Progenitor cell of endocrine pancreas (in vitro differentiated cells): ENCODE results near the gene CCSER1. TPM values are rescaled to one million over a fixed set of nuclear protein-coding genes. Genes with fewer than 3 reads are reported as not detected.

ENCODE experiments used
- DNase-seq: peaks from one replicate; pipeline ENCODE4 v3.0.0; 2021; ENCODE audit warnings: low spot score; ENCODE audit not compliant: unreplicated experiment
- H3K27ac Mint-ChIP-seq: 2 replicates; pipeline ENCODE4 v1.8.0; 2021; ENCODE audit warnings: mild to moderate bottlenecking, moderate library complexity, mixed read lengths
- H3K27me3 Mint-ChIP-seq: 2 replicates; pipeline ENCODE4 v1.8.0; 2021; ENCODE audit warnings: mixed read lengths
- H3K36me3 Mint-ChIP-seq: 2 replicates; pipeline ENCODE4 v1.8.0; 2022; ENCODE audit warnings: mixed read lengths; ENCODE audit not compliant: insufficient read depth
- H3K4me1 Mint-ChIP-seq: 2 replicates; pipeline ENCODE4 v1.8.0; 2021; ENCODE audit warnings: low read depth, mixed read lengths
- H3K4me3 Mint-ChIP-seq: 2 replicates; pipeline ENCODE4 v1.8.0; 2021; ENCODE audit warnings: low read depth, mild to moderate bottlenecking, moderate library complexity, mixed read lengths
- H3K9me3 Mint-ChIP-seq: 2 replicates; pipeline ENCODE4 v1.8.0; 2021; ENCODE audit warnings: low read depth, mixed read lengths
- total RNA-seq: library from RNA; stranded (reverse); gene quantifications from 2 replicates; pipeline ENCODE4 v1.2.1, GENCODE V29; 2021
- TF ChIP-seq, protein P1 (sequence below): fragments of 200-600 bp; sonication (generic); IDR thresholded peaks from one replicate; pipeline ENCODE4 v1.5.0; 2021; ENCODE audit warnings: antibody characterized with exemption, mild to moderate bottlenecking; ENCODE audit not compliant: unreplicated experiment

The CCSER1 gene
- total RNA-seq, 1 donor from 2014 or later: 11.6 TPM

DNA sequence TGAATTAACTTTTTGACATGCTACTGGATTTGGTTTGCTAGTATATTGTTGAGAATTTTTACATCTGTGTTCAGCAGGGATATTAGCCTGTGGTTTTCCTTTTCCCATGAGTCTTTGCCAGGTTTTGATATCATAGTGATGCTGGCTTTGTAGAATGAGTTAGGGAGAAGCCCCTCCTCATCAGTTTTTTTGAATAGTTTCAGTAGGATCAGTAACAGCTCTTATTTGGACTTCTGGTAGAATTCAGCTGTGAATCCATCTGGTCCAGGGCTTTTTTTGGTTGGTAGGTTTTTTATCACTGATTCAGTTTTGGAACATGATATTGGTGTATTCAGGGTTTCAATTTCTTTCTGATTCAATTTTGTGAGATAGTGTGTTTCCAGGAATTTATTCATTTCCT is 1386.1 kb downstream of the CCSER1 start:
- Mint-ChIP-seq H3K27ac (no peak overlapping the region), H3K4me3 (no peak overlapping the region), H3K9me3 (peaks cover 32% of the 10 kb centered on the region), H3K4me1 (no peaks in the 10 kb centered on the region), H3K27me3 (no peaks in the 10 kb centered on the region), H3K36me3 (peaks cover 4% of the 10 kb centered on the region)
- TF ChIP-seq, protein P1, sequence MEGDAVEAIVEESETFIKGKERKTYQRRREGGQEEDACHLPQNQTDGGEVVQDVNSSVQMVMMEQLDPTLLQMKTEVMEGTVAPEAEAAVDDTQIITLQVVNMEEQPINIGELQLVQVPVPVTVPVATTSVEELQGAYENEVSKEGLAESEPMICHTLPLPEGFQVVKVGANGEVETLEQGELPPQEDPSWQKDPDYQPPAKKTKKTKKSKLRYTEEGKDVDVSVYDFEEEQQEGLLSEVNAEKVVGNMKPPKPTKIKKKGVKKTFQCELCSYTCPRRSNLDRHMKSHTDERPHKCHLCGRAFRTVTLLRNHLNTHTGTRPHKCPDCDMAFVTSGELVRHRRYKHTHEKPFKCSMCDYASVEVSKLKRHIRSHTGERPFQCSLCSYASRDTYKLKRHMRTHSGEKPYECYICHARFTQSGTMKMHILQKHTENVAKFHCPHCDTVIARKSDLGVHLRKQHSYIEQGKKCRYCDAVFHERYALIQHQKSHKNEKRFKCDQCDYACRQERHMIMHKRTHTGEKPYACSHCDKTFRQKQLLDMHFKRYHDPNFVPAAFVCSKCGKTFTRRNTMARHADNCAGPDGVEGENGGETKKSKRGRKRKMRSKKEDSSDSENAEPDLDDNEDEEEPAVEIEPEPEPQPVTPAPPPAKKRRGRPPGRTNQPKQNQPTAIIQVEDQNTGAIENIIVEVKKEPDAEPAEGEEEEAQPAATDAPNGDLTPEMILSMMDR: no peak
- DNase-seq: no peak

DNA sequence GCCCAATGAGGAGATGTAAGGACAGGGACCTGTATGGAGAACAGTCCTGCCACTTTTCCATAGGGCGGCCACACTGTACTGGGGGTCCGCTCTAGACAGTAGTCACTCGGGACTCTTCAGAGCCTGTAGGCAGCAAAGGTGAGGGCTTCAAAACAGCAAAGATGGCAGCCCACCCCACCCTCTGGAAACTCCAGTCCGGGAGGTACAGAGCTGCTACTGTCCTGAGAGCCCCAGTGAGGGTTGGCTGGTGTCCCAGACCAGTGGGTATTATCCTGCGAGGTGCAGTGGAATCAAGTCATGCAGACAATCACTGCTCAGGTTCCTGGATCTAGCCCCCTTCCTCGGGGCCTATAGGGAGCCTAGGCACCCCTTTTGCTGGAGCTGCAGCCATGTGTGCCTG is 1392.0 kb downstream of the CCSER1 start:
- Mint-ChIP-seq H3K27me3 (no peaks in the 10 kb centered on the region), H3K4me1 (no peaks in the 10 kb centered on the region), H3K9me3 (peaks cover 32% of the 10 kb centered on the region), H3K36me3 (no peaks in the 10 kb centered on the region), H3K4me3 (no peak overlapping the region), H3K27ac (no peak overlapping the region)
- no peak for DNase-seq
- TF ChIP-seq, protein P1: no peak

DNA sequence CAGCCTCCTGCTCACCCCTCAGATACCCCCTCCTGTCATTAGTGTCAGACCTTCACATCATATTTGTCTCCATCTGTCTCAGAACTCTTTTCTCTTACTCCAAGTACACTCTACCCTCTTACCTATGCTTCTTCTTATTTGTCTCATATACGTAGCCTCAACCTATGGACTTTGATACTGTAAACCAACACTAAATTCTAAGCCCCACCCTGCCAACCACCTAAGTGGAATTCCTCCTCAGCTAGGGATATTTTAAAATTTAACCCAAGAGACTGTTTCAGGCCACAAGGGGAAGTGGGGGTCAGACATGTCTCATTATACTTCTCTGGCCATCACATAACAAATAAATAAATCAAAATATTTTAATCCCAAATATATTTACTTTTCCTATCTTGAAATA is 1398.4 kb downstream of the CCSER1 start:
- no peak for DNase-seq
- H3K27me3 Mint-ChIP-seq: no peaks in the 10 kb centered on the region
- peaks cover 8% of the 10 kb centered on the region for H3K4me1 Mint-ChIP-seq
- H3K36me3 Mint-ChIP-seq: no peaks in the 10 kb centered on the region
- peak overlapping the region; percentile 37 for H3K27ac Mint-ChIP-seq
- peaks cover 18% of the 10 kb centered on the region for H3K9me3 Mint-ChIP-seq
- TF ChIP-seq, protein P1: no peak
- no peak overlapping the region for H3K4me3 Mint-ChIP-seq

DNA sequence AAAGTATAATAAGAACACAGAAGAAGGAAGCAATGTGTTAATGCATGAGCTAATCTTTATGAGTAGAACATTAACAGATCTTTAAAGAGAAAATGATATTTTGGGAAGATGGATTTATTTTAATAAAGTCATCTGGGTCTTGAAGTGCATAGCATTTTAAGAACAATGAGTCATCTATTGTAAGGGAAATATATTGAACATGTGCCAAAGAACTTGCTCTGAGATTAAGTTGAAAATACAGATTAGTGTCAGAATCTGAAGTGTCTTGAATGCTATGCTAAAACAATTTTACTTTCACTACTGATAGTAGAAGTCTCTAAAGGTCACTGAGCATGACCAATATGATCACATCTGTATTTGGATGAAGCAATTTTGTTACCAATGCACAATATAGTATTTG is 1399.9 kb downstream of the CCSER1 start:
- Mint-ChIP-seq H3K36me3 (no peaks in the 10 kb centered on the region), H3K4me1 (peaks cover 8% of the 10 kb centered on the region), H3K9me3 (peaks cover 17% of the 10 kb centered on the region), H3K27me3 (no peaks in the 10 kb centered on the region), H3K27ac (no peak overlapping the region), H3K4me3 (no peak overlapping the region)
- TF ChIP-seq, protein P1: no peak
- no peak for DNase-seq

DNA sequence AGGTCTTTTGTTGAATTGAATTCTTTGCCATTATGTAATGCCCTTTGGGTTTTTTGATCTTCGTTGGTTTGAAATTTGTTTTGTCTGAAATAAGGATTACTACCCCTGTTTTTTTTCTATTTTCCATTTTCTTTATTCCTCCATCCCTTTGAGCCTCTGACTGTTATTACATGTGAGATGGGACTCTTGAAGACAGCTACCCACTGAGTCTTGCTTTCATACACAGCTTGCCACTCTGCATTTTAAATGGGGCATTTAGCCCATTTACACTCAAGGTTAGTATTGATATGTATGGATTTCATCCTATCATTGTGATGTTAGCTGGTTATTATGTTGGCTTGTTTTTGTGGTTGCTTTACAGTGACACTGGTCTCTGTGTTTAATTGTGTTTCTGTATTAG is 1440.4 kb downstream of the CCSER1 start:
- Mint-ChIP-seq H3K4me3 (no peak overlapping the region), H3K4me1 (no peaks in the 10 kb centered on the region), H3K9me3 (peaks cover 26% of the 10 kb centered on the region), H3K36me3 (peaks cover 2% of the 10 kb centered on the region), H3K27me3 (no peaks in the 10 kb centered on the region), H3K27ac (no peak overlapping the region)
- no peak for DNase-seq
- TF ChIP-seq, protein P1: no peak
